NB4 (cell line): ENCODE results near the gene IQCH.

Experiments used
- CTCF ChIP-seq: IDR thresholded peaks from one replicate; pipeline ENCODE4 v1.5.1; 2012; ENCODE audit warnings: low read depth, low read length
- MYC ChIP-seq: IDR thresholded peaks from 2 replicates; pipeline ENCODE4 v1.6.1; 2011; ENCODE audit warnings: low read depth, low read length
- POLR2A ChIP-seq: IDR thresholded peaks from 2 replicates; pipeline ENCODE4 v1.6.1; 2011; ENCODE audit warnings: mild to moderate bottlenecking; ENCODE audit not compliant: insufficient read length; ENCODE audit errors: extremely low read depth

GRCh38 chr15:67521029-67521782 is 266.6 kb downstream of the IQCH start, which contains the start of gene C15orf61:
- TF ChIP-seq POLR2A (peak; percentile 93), MYC (peak; percentile 94), CTCF (no peak)
